HL-60 (cell line): Measurements from ENCODE around the gene USP21.

Experiments
- GABPA ChIP-seq: IDR thresholded peaks from 2 replicates; pipeline ENCODE4 v1.6.1; 2012; ENCODE audit warnings: low read depth
- POLR2AphosphoS5 ChIP-seq: IDR thresholded peaks from 2 replicates; pipeline ENCODE4 v1.6.1; 2012; ENCODE audit warnings: low read depth
- TF ChIP-seq, protein P1 (sequence below): IDR thresholded peaks from one replicate; pipeline ENCODE4 v1.5.1; 2011; ENCODE audit warnings: low read length, control low read depth, inconsistent platforms; ENCODE audit not compliant: insufficient read depth

DNA sequence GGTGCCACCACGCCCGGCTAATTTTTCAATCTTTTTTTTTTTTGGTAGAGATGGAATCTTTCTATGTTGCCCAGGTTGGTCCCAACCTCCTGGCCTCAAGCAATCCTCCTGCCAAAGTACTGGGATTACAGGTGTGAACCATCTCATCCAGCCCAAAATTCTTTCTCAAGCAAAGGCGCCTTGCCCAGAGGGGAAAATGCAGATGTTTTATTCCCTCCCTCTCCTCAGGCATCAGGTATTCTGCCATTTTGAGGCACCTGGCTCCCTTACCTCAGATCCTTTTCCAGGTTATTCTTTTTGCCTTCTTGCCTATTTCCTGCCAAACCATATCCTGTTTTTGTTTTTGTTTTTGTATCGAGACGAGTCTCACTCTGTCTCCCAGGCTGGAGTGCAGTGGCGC is 29.1 kb downstream of the USP21 start:
- no peak for TF ChIP-seq POLR2AphosphoS5
- TF ChIP-seq, protein P1, sequence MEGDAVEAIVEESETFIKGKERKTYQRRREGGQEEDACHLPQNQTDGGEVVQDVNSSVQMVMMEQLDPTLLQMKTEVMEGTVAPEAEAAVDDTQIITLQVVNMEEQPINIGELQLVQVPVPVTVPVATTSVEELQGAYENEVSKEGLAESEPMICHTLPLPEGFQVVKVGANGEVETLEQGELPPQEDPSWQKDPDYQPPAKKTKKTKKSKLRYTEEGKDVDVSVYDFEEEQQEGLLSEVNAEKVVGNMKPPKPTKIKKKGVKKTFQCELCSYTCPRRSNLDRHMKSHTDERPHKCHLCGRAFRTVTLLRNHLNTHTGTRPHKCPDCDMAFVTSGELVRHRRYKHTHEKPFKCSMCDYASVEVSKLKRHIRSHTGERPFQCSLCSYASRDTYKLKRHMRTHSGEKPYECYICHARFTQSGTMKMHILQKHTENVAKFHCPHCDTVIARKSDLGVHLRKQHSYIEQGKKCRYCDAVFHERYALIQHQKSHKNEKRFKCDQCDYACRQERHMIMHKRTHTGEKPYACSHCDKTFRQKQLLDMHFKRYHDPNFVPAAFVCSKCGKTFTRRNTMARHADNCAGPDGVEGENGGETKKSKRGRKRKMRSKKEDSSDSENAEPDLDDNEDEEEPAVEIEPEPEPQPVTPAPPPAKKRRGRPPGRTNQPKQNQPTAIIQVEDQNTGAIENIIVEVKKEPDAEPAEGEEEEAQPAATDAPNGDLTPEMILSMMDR = no peak
- TF ChIP-seq GABPA = no peak
